H1 (cell line): ENCODE results near the gene SIPA1L3. TPM values are rescaled to one million over a fixed set of nuclear protein-coding genes. Genes with fewer than 3 reads are reported as not detected.
A peak's percentile ranks its signal among the peaks of the same experiment; 100 is the strongest.

Source experiments
- CTCF ChIA-PET: fragments of 300-600 bp; sonication (Branson Sonifier 250); formaldehyde crosslinking; loops from one replicate; lab custom pipeline; 2021; ENCODE audit not compliant: partially characterized antibody; lab: Charles Lee
- POLR2A ChIA-PET: fragments of 300-600 bp; sonication (Branson Sonifier 250); formaldehyde crosslinking; loops from one replicate; lab custom pipeline; 2021; ENCODE audit warnings: inconsistent platforms; ENCODE audit not compliant: partially characterized antibody; lab: Charles Lee
- DNase-seq, 2 experiments: peaks; one replicate each; pipeline versions ENCODE4 v3.0.0 to v3.0.0-alpha.2; 2010 to 2022; ENCODE audit warnings: low spot score in 2 of 2, low read depth in 1 of 2, mixed read lengths in 1 of 2
- FAIRE-seq: peaks from 2 replicates; lab custom pipeline; 2011; peaks lifted over from hg19 to GRCh38; lab: Jason Lieb, UNC
- H2AFZ ChIP-seq: 2 replicates; pipeline ENCODE4 v1.8.1; 2012; ENCODE audit warnings: low read length, inconsistent platforms
- H2AK5ac ChIP-seq: 2 replicates; pipeline ENCODE4 v1.6.1; 2013; ENCODE audit warnings: low read depth, low read length
- H2BK120ac ChIP-seq: replicated peaks from 2 replicates; pipeline ENCODE3; 2013; ENCODE audit warnings: low read depth, low read length, inconsistent platforms
- H2BK12ac ChIP-seq: 2 replicates; pipeline ENCODE4 v1.6.1; 2013; ENCODE audit warnings: low read depth, low read length
- H2BK15ac ChIP-seq: 2 replicates; pipeline ENCODE4 v1.6.1; 2013; ENCODE audit warnings: low read length
- H2BK20ac ChIP-seq: 2 replicates; pipeline ENCODE4 v1.6.1; 2013; ENCODE audit warnings: low read length
- H2BK5ac ChIP-seq: 2 replicates; pipeline ENCODE4 v1.6.1; 2013; ENCODE audit warnings: low read depth, low read length
- H3K14ac ChIP-seq: 2 replicates; pipeline ENCODE4 v1.6.1; 2013; ENCODE audit warnings: inconsistent platforms; ENCODE audit not compliant: insufficient read length
- H3K18ac ChIP-seq: 2 replicates; pipeline ENCODE4 v1.6.1; 2013; ENCODE audit warnings: low read length; ENCODE audit errors: extremely low read depth
- H3K23ac ChIP-seq: 2 replicates; pipeline ENCODE4 v1.6.1; 2013; ENCODE audit warnings: inconsistent platforms; ENCODE audit not compliant: insufficient read length
- H3K23me2 ChIP-seq: 2 replicates; pipeline ENCODE4 v1.6.1; 2013; ENCODE audit warnings: low read depth, low read length
- H3K27ac ChIP-seq: 2 replicates; pipeline ENCODE4 v1.6.1; 2011; ENCODE audit warnings: low read depth, low read length, inconsistent platforms
- H3K27me3 ChIP-seq, 4 experiments: replicated peaks in 1 of 4; 1 replicate in 1 of 4; 2 replicates in 3 of 4; pipeline versions ENCODE4 v1.6.1 to v1.8.1; 2011 to 2013; ENCODE audit warnings: low read length in 3 of 4, mild to moderate bottlenecking in 3 of 4, inconsistent platforms in 2 of 4, mixed read lengths in 2 of 4, moderate library complexity in 1 of 4; ENCODE audit not compliant: control insufficient read depth in 3 of 4, insufficient read depth in 3 of 4; ENCODE audit errors: extremely low read depth in 1 of 4
- H3K36me3 ChIP-seq, 4 experiments: 2 replicates each; pipeline versions ENCODE4 v1.6.1 to v1.8.1; 2011 to 2013; ENCODE audit warnings: mild to moderate bottlenecking in 4 of 4, low read length in 3 of 4, moderate library complexity in 2 of 4, control low read depth in 1 of 4, inconsistent platforms in 1 of 4; ENCODE audit not compliant: insufficient read depth in 4 of 4, control insufficient read depth in 2 of 4
- H3K4ac ChIP-seq: replicated peaks from 2 replicates; pipeline ENCODE3; 2013; ENCODE audit warnings: low read length, low read depth, mixed read lengths, inconsistent platforms; ENCODE audit not compliant: insufficient read length
- H3K4me1 ChIP-seq, 4 experiments: replicated peaks in 1 of 4; 1 replicate in 1 of 4; 2 replicates in 3 of 4; pipeline versions ENCODE4 v1.6.1 to v1.8.1; 2011 to 2013; ENCODE audit warnings: low read length in 3 of 4, inconsistent platforms in 2 of 4, mixed read lengths in 1 of 4; ENCODE audit not compliant: insufficient read depth in 4 of 4, control insufficient read depth in 3 of 4
- H3K4me2 ChIP-seq, 2 experiments: 2 replicates each; pipeline versions ENCODE4 v1.6.1 to v1.8.1; 2011 to 2013; ENCODE audit warnings: low read depth in 2 of 2, low read length in 2 of 2, control low read depth in 1 of 2, inconsistent platforms in 1 of 2, mild to moderate bottlenecking in 1 of 2; ENCODE audit not compliant: insufficient read depth in 1 of 2
- H3K4me3 ChIP-seq, 4 experiments: fragments of 200-600, 300-600 bp in 1 of 4; sonication (generic), shearing (Covaris generic), sonication (Bioruptor Twin) in 1 of 4; 2 replicates each; pipeline versions ENCODE4 v1.5.1 to v1.8.1; 2011 to 2016; ENCODE audit warnings: low read length in 4 of 4, low read depth in 3 of 4, control low read depth in 2 of 4, inconsistent platforms in 2 of 4, mild to moderate bottlenecking in 2 of 4, mixed read lengths in 1 of 4, moderate library complexity in 1 of 4; ENCODE audit not compliant: insufficient read depth in 2 of 4; ENCODE audit errors: extremely low read depth in 1 of 4
- H3K56ac ChIP-seq: replicated peaks from 2 replicates; pipeline ENCODE3; 2013; ENCODE audit warnings: low read depth, mild to moderate bottlenecking, mixed read lengths, low read length, inconsistent platforms; ENCODE audit not compliant: insufficient read length
- H3K79me1 ChIP-seq: 2 replicates; pipeline ENCODE4 v1.6.1; 2013; ENCODE audit warnings: low read depth, low read length, control low read depth
- H3K79me2 ChIP-seq, 2 experiments: 2 replicates each; pipeline versions ENCODE4 v1.6.1 to v1.8.1; 2012 to 2013; ENCODE audit warnings: low read length in 2 of 2, mild to moderate bottlenecking in 2 of 2, inconsistent platforms in 1 of 2; ENCODE audit not compliant: insufficient read depth in 2 of 2, control insufficient read depth in 1 of 2
- H3K9ac ChIP-seq, 4 experiments: replicated peaks in 1 of 4; 1 replicate in 1 of 4; 2 replicates in 3 of 4; pipeline versions ENCODE4 v1.6.1 to v1.8.1; 2011 to 2013; ENCODE audit warnings: low read depth in 3 of 4, low read length in 3 of 4, control low read depth in 2 of 4, mild to moderate bottlenecking in 2 of 4, moderate library complexity in 2 of 4, inconsistent platforms in 1 of 4; ENCODE audit errors: extremely low read depth in 1 of 4
- H3K9me3 ChIP-seq, 2 experiments: 2 replicates each; pipeline versions ENCODE4 v1.6.1 to v1.8.1; 2012 to 2013; ENCODE audit warnings: mild to moderate bottlenecking in 2 of 2, moderate library complexity in 2 of 2, control low read depth in 1 of 2, inconsistent platforms in 1 of 2, low read depth in 1 of 2, low read length in 1 of 2, mixed read lengths in 1 of 2; ENCODE audit not compliant: insufficient read depth in 2 of 2
- H4K20me1 ChIP-seq, 2 experiments: replicated peaks in 1 of 2; 2 replicates each; pipeline versions ENCODE3 to v1.8.1; 2011 to 2013; ENCODE audit warnings: inconsistent platforms in 2 of 2, low read length in 2 of 2, mild to moderate bottlenecking in 1 of 2; ENCODE audit not compliant: insufficient read depth in 2 of 2, control insufficient read depth in 1 of 2
- H4K5ac ChIP-seq: 2 replicates; pipeline ENCODE4 v1.6.1; 2013; ENCODE audit warnings: low read length, low read depth, mixed read lengths, inconsistent platforms; ENCODE audit not compliant: insufficient read length
- H4K8ac ChIP-seq: 2 replicates; pipeline ENCODE4 v1.8.0; 2013; ENCODE audit warnings: mild to moderate bottlenecking, moderate library complexity, low read length, inconsistent platforms; ENCODE audit not compliant: insufficient read depth; ENCODE audit errors: extremely low read depth
- H4K91ac ChIP-seq: replicated peaks from 2 replicates; pipeline ENCODE3; 2013; ENCODE audit warnings: low read length, mixed read lengths, inconsistent platforms; ENCODE audit not compliant: insufficient read length
- E2F6 ChIP-seq: IDR thresholded peaks from 2 replicates; pipeline ENCODE4 v1.6.1; 2012; ENCODE audit warnings: inconsistent platforms
- KDM5A ChIP-seq: fragments of 200-600 bp; IDR thresholded peaks from 2 replicates; pipeline ENCODE4 v1.7.1; 2012; ENCODE audit warnings: mild to moderate bottlenecking, low read length, inconsistent platforms, mixed read lengths
- MAX ChIP-seq: IDR thresholded peaks from 2 replicates; pipeline ENCODE4 v1.6.1; 2012; ENCODE audit warnings: inconsistent platforms
- whole genome bisulfite sequencing, 2 experiments: shearing (Covaris generic) in 1 of 2; methylation state at CpG; one replicate each; pipeline versions ENCODE4 v1.1.6 to v1.1.7; 2013 to 2015; ENCODE audit warnings: low lambda C conversion rate in 2 of 2, mixed read lengths in 2 of 2, inconsistent platforms in 1 of 2, low coverage in 1 of 2, missing lambda C conversion rate in 1 of 2; ENCODE audit not compliant: insufficient replicate concordance in 2 of 2, insufficient coverage in 1 of 2, insufficient read length in 1 of 2; ENCODE audit errors: extremely low coverage in 1 of 2, missing lambda C conversion rate in 1 of 2; 5-methylcytosine and 5-hydroxymethylcytosine counted together
- polyA plus RNA-seq, 7 experiments: library from polyadenylated mRNA; depleted of rRNA in 3 of 7; stranded (reverse) in 5 of 7; unstranded in 2 of 7; fragments of >200 nt in 5 of 7; fragments of 200-250 nt in 2 of 7; gene quantifications; 1 replicate in 5 of 7; 2 replicates in 1 of 7; 4 replicates in 1 of 7; pipeline versions ENCODE4 v1.2.1 to v1.2.3, GENCODE V29; 2011 to 2013; ENCODE audit warnings: missing spikeins in 2 of 7, mixed read lengths in 2 of 7
- total RNA-seq: library from RNA; stranded (reverse); fragmentation: NEBNext Ultra II Directional; extraction: Animal tissue kit (Norgen Biotek cat#: 25700); gene quantifications from 2 replicates; pipeline ENCODE4 v1.2.1, GENCODE V29; 2021

The SIPA1L3 gene
- total and polyA plus RNA-seq, 2 of the 8 experiments (the other 6 are each of a cell fraction or from before 2014, with no cell fraction given) = 15.0 to 54.9 TPM

GRCh38 chr19:37953171-37953917, 46.3 kb downstream of the SIPA1L3 start:
- 67% methylated on average over 11 of the region's 11 CpGs; no CpG with 5 or more reads in 1 of the 2 experiments for WGBS, 2 experiments
- TF ChIP-seq E2F6 = peak; percentile 27; the same call in 1 of the 2 replicates
- TF ChIP-seq MAX = peak; percentile 63
- no peak for TF ChIP-seq KDM5A
- Histone ChIP-seq H3K56ac (no peak overlapping the region), H3K18ac (peak overlapping the region; percentile 49; the same call in 1 of the 2 replicates), H2BK12ac (no peak overlapping the region), H4K91ac (no peak overlapping the region), H3K4me3 (no peak overlapping the region; a peak in 1 of 8 replicates), H3K79me1 (peaks cover 8% of the 10 kb centered on the region; the same call in 1 of the 2 replicates), H3K23ac (no peak overlapping the region), H3K4ac (no peak overlapping the region), H2BK120ac (no peak overlapping the region), H3K23me2 (no peaks in the 10 kb centered on the region), H3K79me2 (peaks cover 5 to 76% of the 10 kb centered on the region in 2 experiments), H2BK15ac (no peak overlapping the region; the same call in 1 of the 2 replicates), H3K36me3 (no peaks in the 10 kb centered on the region), H3K9ac (no peak overlapping the region), H3K9me3 (0 out of 4 replicates have a peak, but pooled peaks cover 0 to 3% of the 10 kb centered on the region in 2 experiments), H4K20me1 (peaks cover 0 to 5% of the 10 kb centered on the region in 2 experiments), H3K27ac (peak overlapping the region; percentile 37; the same call in 1 of the 2 replicates), H2BK5ac (peak overlapping the region; percentile 18; the same call in 1 of the 2 replicates), H2AK5ac (no peak overlapping the region), H3K4me2 (0 out of 4 replicates have a peak overlapping the region, but pooled peaks of 1 of the 2 experiments have one; percentile 10), H3K14ac (no peak overlapping the region), H4K8ac (no peak overlapping the region), H3K27me3 (no peaks in the 10 kb centered on the region), H2AFZ (no peak overlapping the region), H2BK20ac (no peak overlapping the region), H4K5ac (no peak overlapping the region), H3K4me1 (peaks cover 3 to 12% (median 10%) of the 10 kb centered on the region in 4 experiments; a peak in 6 of 7 replicates)
- DNase-seq (no peak), FAIRE-seq (peak; percentile 65)
- ChIA-PET CTCF (interaction anchor here (0.6 to 2.5 kb wide), 10 partner anchors 8 to 124 kb away, joined by 3 to 11 read pairs (median 3); partner anchors contain the start of gene SIPA1L3), POLR2A (interaction anchor here (1.0 to 1.6 kb wide), 6 partner anchors 9 to 59 kb away, joined by 3 to 5 read pairs (median 3); no protein-coding TSS in a partner anchor)
